Measurements from ENCODE around the gene NRP2. TPM values are rescaled to one million over a fixed set of nuclear protein-coding genes. Genes with fewer than 3 reads are reported as not detected.

The NRP2 gene
- total and polyA plus RNA-seq, 4 donors, result 3.8 to 17.7 (median 12.2) TPM

GRCh38 chr2:205766779-205767359, 84.6 kb downstream of the NRP2 start:
- WGBS, result 15% methylated on average over 9 of the region's 9 CpGs
- Histone ChIP-seq H3K9ac (ENCODE audit: low read depth in 1 of 2, low read length in 2 of 2) (no peak overlapping the region), H3K9me3 (ENCODE audit: control insufficient read depth in 4 of 4, low read length in 3 of 4) (no peaks in the 10 kb centered on the region), H3K36me3 (ENCODE audit: control insufficient read depth in 4 of 4, insufficient read depth in 3 of 4, low read depth in 1 of 4, low read length in 3 of 4) (no peaks in the 10 kb centered on the region), H3K27me3 (ENCODE audit: control insufficient read depth in 4 of 4, insufficient read depth in 4 of 4, low read length in 3 of 4) (peaks cover 0 to 6% (median 2%) of the 10 kb centered on the region in 4 donors), H3K4me3 (ENCODE audit: low read depth in 1 of 3, low read length in 3 of 3) (no peak overlapping the region), H3K27ac (ENCODE audit: low read depth in 1 of 2, low read length in 2 of 2) (no peak overlapping the region), H3K4me1 (ENCODE audit: control insufficient read depth in 4 of 4, insufficient read depth in 4 of 4, low read length in 3 of 4) (peaks cover 0 to 2% (median 0%) of the 10 kb centered on the region in 4 donors)
- peak; percentile 46 for DNase-seq (ENCODE audit: low spot score)
- TF ChIP-seq FOXA2 (IDR thresholded peaks at IDR 0.05), result no peak
- peak; percentile 79 to 84 for TF ChIP-seq RAD21 (IDR thresholded peaks at IDR 0.05)
- TF ChIP-seq CTCF (IDR thresholded peaks at IDR 0.05; ENCODE audit: low read depth, low read length, missing input control), result peak; percentile 82

GRCh38 chr2:205767617-205768016, 85.3 kb downstream of the NRP2 start:
- Histone ChIP-seq H3K36me3 (ENCODE audit: control insufficient read depth in 4 of 4, insufficient read depth in 3 of 4, low read depth in 1 of 4, low read length in 3 of 4) (no peaks in the 10 kb centered on the region), H3K4me3 (ENCODE audit: low read depth in 1 of 3, low read length in 3 of 3) (no peak overlapping the region), H3K9ac (ENCODE audit: low read depth in 1 of 2, low read length in 2 of 2) (no peak overlapping the region), H3K4me1 (ENCODE audit: control insufficient read depth in 4 of 4, insufficient read depth in 4 of 4, low read length in 3 of 4) (peaks cover 0 to 6% (median 0%) of the 10 kb centered on the region in 4 donors), H3K27me3 (ENCODE audit: control insufficient read depth in 4 of 4, insufficient read depth in 4 of 4, low read length in 3 of 4) (peaks cover 0 to 6% (median 2%) of the 10 kb centered on the region in 4 donors), H3K9me3 (ENCODE audit: control insufficient read depth in 4 of 4, low read length in 3 of 4) (no peaks in the 10 kb centered on the region), H3K27ac (ENCODE audit: low read depth in 1 of 2, low read length in 2 of 2) (no peak overlapping the region)
- WGBS, result 91% methylated on average over 5 of the region's 5 CpGs
- no peak for DNase-seq (ENCODE audit: low spot score)
- TF ChIP-seq GABPA (IDR thresholded peaks at IDR 0.05 in 1 of 2, conservative IDR thresholded peaks at IDR 0.05 in 1 of 2) (no peak), EGR1 (IDR thresholded peaks at IDR 0.05; ENCODE audit: low read depth in 2 of 2) (no peak), HNF4G (IDR thresholded peaks at IDR 0.05) (no peak), RXRA (IDR thresholded peaks at IDR 0.05) (no peak), ZBTB33 (IDR thresholded peaks at IDR 0.05) (no peak), MAX (IDR thresholded peaks at IDR 0.05) (no peak), TAF1 (conservative IDR thresholded peaks at IDR 0.05) (no peak), REST (IDR thresholded peaks at IDR 0.05) (no peak), SP1 (IDR thresholded peaks at IDR 0.05) (no peak), CTCF (IDR thresholded peaks at IDR 0.05; ENCODE audit: low read depth, low read length, missing input control) (no peak), JUND (IDR thresholded peaks at IDR 0.05) (no peak), RAD21 (IDR thresholded peaks at IDR 0.05) (no peak), FOXA1 (IDR thresholded peaks at IDR 0.05) (no peak), FOXA2 (IDR thresholded peaks at IDR 0.05) (no peak), HNF4A (conservative IDR thresholded peaks at IDR 0.05) (no peak), NR2F2 (IDR thresholded peaks at IDR 0.05) (no peak)
